SK-N-MC (cell line): ENCODE measurements around the gene TDRKH.

ENCODE experiments used
- DNase-seq: peaks from one replicate; pipeline ENCODE4 v3.0.0-alpha.2; 2011; ENCODE audit warnings: low read depth, low spot score
- H3K27ac ChIP-seq: fragments of 200-600 bp; sonication (generic); 2 replicates; pipeline ENCODE4 v1.5.1; 2016; ENCODE audit warnings: mixed run types
- H3K36me3 ChIP-seq: fragments of 200-600 bp; sonication (generic); 2 replicates; pipeline ENCODE4 v1.6.1; 2017; ENCODE audit warnings: antibody characterized with exemption, low read length, mixed read lengths; ENCODE audit not compliant: insufficient read depth
- H3K4me3 ChIP-seq: fragments of 200-600 bp; sonication (generic); 2 replicates; pipeline ENCODE4 v1.5.1; 2016
- H3K9ac ChIP-seq: fragments of 200-600 bp; sonication (generic); 2 replicates; pipeline ENCODE4 v1.8.0; 2017; ENCODE audit warnings: mixed run types, mixed read lengths; ENCODE audit not compliant: insufficient read length
- H3K9me3 ChIP-seq: fragments of 200-600 bp; sonication (generic); 2 replicates; pipeline ENCODE4 v1.6.1; 2017; ENCODE audit warnings: low read depth, mild to moderate bottlenecking, antibody characterized with exemption, low read length, moderate library complexity, mixed read lengths
- EZH2 ChIP-seq: fragments of 200-600 bp; sonication (generic); IDR thresholded peaks from one replicate; pipeline ENCODE4 v1.6.1; 2017; ENCODE audit warnings: antibody characterized with exemption
- FOXP2 ChIP-seq: optimal IDR thresholded peaks from 2 replicates; pipeline ENCODE3; 2011; ENCODE audit warnings: mild to moderate bottlenecking, moderate library complexity; ENCODE audit not compliant: insufficient read depth; ENCODE audit errors: extremely low read length, control extremely low read depth
- POLR2AphosphoS5 ChIP-seq: IDR thresholded peaks from 2 replicates; pipeline ENCODE4 v1.6.1; 2012; ENCODE audit warnings: mild to moderate bottlenecking, low read depth, low read length, borderline replicate concordance

Gene TDRKH

GRCh38 chr1:151790071-151790939, at the start of gene TDRKH:
TDRKH (minus strand) TSS chr1:151790500; CDS start chr1:151783022, 7,478 bp downstream.
- TF ChIP-seq EZH2 (no peak), POLR2AphosphoS5 (peak; percentile 23; the same call in 1 of the 2 replicates)

GRCh38 chr1:151839457-151840403, 49.4 kb upstream of the TDRKH start, which contains the start of gene C2CD4D:
C2CD4D (minus strand) TSS chr1:151839820; CDS start chr1:151838989, 831 bp downstream.
- no peaks in the 10 kb centered on the region for H3K9me3 ChIP-seq
- no peak within 1 kb of the TSS for H3K9ac ChIP-seq
- no peaks in the 10 kb centered on the region for H3K36me3 ChIP-seq
- DNase-seq, result no peak
- TF ChIP-seq POLR2AphosphoS5, result no peak
- no peak for TF ChIP-seq EZH2
- H3K27ac ChIP-seq, result no peak within 1 kb of the TSS
- H3K4me3 ChIP-seq, result no peak within 1 kb of the TSS

More at GRCh38 chr1:151790071-151790939, at the start of gene TDRKH:
- no peak within 1 kb of the TSS for H3K27ac ChIP-seq
- no peaks in the 10 kb centered on the region for H3K36me3 ChIP-seq
- H3K9me3 ChIP-seq, result no peaks in the 10 kb centered on the region
- no peak within 1 kb of the TSS for H3K9ac ChIP-seq
- peak within 1 kb of the TSS; percentile 80 for H3K4me3 ChIP-seq
- DNase-seq, result peak; percentile 92

DNA sequence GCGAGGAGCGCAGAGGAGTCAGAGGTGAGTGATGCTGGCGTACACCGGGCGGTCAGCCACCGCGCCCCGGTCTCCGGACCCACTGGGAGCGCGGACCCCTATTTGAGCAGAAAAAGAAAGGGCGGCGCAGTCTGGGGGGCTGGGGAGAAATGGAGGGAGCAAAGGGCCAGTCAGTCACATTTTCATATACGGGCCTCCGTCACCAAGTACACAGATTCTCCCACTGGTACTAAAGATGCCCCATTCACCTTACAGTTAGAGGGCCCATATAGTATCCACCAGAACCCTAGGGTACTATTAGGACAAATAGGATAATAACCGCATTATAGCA, 48.7 kb upstream of the TDRKH start:
- no peak for TF ChIP-seq FOXP2
- TF ChIP-seq POLR2AphosphoS5, result no peak
- TF ChIP-seq EZH2, result no peak
- DNase-seq, result no peak
- no peak overlapping the region for H3K27ac ChIP-seq
- H3K9me3 ChIP-seq, result no peaks in the 10 kb centered on the region
- H3K9ac ChIP-seq, result no peak overlapping the region
- no peaks in the 10 kb centered on the region for H3K36me3 ChIP-seq
- no peak overlapping the region for H3K4me3 ChIP-seq

DNA sequence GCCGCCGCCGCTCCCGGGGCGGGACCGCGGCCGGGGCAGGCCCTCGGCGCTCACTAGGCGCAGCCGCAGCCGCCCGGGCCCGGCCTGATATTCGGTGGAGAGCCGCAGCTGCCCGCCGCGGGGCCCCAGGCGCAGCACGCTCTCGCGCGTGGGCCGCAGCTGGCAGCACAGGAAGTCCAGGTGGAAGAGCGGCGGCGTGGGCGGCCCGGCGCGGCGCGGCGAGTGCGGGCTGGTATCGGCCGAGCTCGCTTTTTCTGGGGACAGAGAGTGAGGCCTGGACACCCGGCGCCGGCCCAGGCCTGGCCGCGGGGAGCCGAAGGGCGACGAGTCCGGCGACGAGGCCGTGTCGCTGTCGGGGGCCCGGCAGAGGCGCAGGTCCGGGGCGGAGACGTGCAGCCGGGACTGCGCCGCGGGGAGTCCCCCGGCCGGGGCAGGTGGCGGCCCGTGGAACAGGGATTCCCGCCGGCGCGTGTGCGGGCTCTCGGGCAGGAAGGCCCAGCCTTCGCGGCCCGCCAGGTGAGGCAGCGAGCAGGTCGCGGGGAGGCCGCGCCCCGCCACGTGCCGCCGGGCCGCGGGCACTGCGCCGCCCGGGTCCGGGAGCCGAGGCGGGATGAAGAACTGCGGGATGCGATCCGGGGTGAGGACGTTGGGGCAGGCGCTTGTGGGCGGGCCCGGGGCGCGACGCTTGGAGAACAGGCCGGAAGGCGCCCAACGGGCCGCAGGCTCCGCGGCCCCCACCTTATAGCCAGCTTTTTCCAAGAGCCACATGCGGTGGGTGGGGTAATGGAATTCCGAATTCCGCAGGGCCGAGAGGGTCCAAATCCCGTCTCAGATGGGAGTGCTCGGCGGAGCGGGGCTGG, 48.2 kb upstream of the TDRKH start:
- Histone ChIP-seq H3K9ac (no peak overlapping the region), H3K9me3 (no peaks in the 10 kb centered on the region), H3K4me3 (0 out of 2 replicates have a peak overlapping the region, but pooled peaks have one; percentile 38), H3K27ac (no peak overlapping the region), H3K36me3 (no peaks in the 10 kb centered on the region)
- TF ChIP-seq POLR2AphosphoS5 (no peak), FOXP2 (no peak), EZH2 (peak; percentile 57)
- no peak for DNase-seq

DNA sequence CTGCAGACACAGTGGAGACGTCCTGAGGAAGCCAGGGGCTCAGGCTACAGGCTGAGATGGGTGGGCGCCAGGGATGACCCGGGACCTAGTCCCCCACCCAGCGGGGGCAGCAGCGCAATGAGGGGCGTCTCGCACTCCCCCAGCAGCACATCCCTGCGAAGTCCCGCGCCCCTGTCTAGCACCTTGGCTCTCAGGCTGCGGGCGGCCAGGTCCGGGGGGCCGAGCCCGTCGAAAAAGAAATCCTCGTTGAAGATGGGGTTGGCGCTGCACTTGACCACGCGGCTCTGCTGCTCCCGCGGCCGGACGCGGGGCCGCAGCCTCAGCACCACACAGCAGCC, 47.6 kb upstream of the TDRKH start:
- TF ChIP-seq EZH2, result no peak
- DNase-seq, result no peak
- H3K27ac ChIP-seq, result no peak overlapping the region
- H3K4me3 ChIP-seq, result no peak overlapping the region
- H3K36me3 ChIP-seq, result no peaks in the 10 kb centered on the region
- no peak overlapping the region for H3K9ac ChIP-seq
- H3K9me3 ChIP-seq, result no peaks in the 10 kb centered on the region

DNA sequence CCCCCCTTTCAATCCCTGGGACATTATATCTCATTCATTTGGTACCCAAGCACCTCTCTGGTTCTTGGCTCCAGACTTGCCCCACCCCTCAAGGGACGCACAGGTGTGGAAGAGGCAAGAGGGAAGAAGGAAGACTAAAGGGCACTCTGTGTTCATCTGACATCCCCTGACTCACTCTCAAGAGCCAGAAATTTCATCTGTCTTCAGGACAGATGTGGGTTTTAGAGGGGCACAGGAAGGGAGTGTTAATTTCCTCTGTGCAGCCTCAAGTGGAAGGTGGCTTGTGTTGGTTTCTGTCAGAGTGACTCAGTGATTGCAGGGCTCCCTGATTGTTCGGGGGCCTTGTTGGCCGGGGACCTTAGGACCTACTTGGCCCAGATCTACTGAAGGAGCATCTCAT, 46.9 kb upstream of the TDRKH start:
- no peak for TF ChIP-seq EZH2
- TF ChIP-seq POLR2AphosphoS5, result no peak
- TF ChIP-seq FOXP2, result no peak
- Histone ChIP-seq H3K36me3 (no peaks in the 10 kb centered on the region), H3K4me3 (no peak overlapping the region), H3K27ac (no peak overlapping the region), H3K9me3 (no peaks in the 10 kb centered on the region), H3K9ac (no peak overlapping the region)
- no peak for DNase-seq

DNA sequence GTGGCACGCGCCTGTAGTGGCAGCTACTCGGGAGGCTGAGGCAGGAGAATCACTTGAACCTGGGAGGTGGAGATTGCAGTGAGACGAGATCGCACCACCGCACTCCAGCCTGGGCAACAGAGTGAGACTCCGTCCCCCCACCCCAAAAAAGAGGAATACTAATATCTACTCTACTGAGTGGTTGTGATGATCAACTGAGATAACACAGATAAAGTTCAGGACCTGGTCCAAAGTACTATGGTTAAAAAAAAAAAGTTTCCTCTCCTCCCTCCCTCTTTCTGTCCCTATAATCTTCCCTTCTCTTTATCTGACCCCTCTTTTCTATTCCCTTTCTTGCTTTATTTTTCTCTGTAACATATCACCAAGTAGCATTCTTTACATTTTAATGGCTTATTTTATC, 45.3 kb upstream of the TDRKH start:
- Histone ChIP-seq H3K27ac (no peak overlapping the region), H3K9ac (no peak overlapping the region), H3K36me3 (no peaks in the 10 kb centered on the region), H3K9me3 (no peaks in the 10 kb centered on the region), H3K4me3 (no peak overlapping the region)
- no peak for TF ChIP-seq EZH2
- no peak for DNase-seq

DNA sequence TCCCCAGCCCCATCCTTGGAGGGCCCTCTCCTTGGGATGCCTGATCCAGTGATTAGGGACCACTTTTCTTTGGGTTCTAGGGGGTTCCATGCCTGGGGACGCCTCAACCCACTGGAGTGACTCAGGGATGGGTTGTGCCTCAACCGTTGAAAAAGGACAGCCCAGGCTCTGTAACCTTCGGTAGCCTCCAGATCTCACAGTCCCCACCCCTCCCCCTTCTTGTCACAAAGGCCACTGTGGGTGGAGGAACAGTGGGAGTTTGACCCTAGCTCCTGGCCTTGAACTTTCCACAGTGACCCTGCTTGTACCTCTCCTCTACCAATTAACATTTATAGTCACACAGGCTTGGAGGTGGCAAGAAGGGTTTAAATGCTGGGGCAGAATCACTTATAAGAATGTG, 43.9 kb upstream of the TDRKH start:
- no peaks in the 10 kb centered on the region for H3K36me3 ChIP-seq
- H3K27ac ChIP-seq, result no peak overlapping the region
- H3K4me3 ChIP-seq, result no peak overlapping the region
- DNase-seq, result no peak
- H3K9ac ChIP-seq, result no peak overlapping the region
- no peaks in the 10 kb centered on the region for H3K9me3 ChIP-seq
- TF ChIP-seq FOXP2 (no peak), POLR2AphosphoS5 (no peak)
